COR-L47 (cell line): ENCODE data around the gene ADAMTS14.

Source experiments
- DNase-seq: peaks from one replicate; lab custom pipeline; 2025; lab: John Stamatoyannopoulos, UW

Gene ADAMTS14

DNA sequence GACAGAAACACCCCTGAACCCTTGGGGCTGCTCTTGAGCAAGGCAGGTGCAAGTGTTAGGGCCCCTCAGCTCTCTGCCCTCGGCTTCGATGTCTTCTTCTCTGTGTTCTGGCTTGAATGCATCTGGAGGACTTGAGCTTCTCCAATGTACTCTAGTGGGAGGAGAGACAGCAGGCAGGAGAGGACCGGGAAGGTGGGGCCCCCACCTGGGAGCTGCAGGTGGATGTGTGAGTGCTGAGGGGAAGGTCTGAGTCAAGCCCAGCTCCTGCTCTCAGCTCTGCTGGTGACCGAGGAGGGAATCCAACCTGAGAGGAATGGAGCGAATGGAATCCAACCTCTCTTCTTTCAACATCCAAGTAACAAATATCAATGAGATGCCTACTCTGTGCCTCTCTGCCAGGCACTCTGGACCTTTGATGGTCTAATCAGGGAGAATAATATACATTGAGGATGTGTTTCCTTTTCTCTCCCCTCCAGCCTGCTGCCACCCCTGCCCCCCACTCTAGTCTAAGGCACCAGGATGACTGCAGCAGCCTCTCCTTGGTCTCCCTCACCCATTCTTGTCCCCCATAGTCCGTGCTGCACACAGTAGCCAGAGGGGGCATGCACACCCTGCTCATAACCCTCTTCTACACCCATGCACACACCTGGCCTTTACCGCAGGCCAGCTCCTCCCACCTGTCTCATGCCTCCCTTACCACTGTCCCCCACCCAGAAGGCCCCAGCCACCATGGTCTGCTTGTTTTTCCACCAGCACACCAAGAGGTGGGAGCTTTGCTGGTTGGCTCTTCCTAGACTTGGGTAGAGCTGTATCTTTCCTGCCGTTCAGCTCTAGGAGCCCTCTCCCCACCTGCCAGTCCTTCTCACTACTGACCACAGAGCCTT is 99.2 kb downstream of the ADAMTS14 start:
- no peak for DNase-seq

DNA sequence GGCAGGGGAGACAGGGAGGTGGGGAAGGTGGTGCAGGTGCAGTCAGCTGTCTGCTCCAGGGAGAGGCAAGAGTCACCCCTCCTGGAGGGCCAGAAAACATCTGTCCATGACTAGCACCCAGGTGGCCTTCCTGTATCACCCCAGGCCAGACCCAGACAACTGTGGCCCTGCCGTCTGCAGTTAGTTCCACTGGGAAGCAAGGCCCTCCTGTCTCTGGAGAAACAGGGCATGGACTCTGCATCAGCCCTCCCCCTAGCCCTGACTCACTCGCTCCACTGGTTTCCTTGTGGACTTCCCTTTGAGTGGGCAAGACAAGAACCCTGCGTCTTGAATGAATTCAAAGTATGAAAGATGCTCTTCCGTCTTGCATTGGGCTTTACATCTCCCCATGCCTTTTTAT is 100.3 kb downstream of the ADAMTS14 start:
- DNase-seq = no peak

DNA sequence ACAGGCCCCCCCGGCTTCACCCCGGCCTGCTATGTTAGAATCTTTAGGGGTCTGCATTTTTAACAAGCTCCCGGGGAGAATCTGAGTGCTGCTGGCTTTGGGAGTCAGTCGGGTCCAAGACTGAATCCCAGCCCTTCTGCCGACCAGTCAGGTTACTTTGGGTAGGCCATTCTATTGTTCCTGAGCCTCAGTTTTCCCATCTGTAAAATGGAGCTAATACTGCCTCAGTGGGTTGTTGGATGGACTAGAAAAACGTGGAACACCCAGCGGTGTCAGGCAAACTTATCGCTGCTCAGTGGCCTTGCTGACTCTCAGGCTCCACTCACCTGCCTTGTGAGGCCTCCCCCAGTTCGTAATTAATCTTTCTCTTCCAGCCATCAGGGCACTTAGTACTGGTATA is 101.2 kb downstream of the ADAMTS14 start:
- DNase-seq = no peak

DNA sequence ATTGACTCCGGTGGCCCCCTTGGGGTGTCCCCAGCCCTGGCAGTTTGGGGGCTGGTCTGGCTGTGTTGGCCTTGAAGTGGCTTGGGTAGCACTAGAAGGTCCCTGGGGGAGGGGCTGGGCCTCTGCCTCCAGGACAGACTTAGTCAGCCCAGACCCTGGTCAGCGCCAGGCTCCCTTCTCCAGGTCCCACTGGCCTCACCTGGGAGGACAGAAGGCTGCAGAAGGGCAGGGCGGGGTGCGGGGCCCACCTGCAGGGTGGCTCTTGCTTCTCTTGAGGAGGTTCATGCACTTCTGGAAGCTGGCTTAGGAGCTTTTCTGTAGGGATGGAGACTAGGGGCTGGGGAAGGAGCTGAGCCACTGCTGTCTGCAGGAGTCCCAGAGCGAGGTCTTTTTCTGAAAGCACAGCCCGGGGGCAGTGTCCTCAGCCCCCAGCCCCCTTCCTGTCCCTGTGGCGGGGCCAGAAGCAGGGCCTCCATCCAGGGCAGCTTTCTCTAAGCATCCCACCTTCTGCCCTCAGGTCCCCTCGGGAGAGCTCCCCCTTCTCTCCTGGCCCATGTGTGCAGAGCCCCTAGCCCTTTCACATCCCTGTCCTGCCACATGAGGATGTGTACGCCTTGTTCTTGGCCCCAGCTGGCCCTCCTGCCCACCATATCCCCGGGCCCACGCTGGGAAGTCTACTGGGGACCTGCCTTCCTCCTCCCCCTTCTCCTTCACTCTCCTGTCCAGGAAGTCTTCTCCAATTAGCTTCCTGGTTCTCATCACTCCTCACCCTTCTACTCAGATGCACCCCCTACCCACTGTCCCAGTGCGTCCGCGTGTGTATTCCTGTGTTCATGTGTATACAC is 101.9 kb downstream of the ADAMTS14 start:
- DNase-seq = no peak

DNA sequence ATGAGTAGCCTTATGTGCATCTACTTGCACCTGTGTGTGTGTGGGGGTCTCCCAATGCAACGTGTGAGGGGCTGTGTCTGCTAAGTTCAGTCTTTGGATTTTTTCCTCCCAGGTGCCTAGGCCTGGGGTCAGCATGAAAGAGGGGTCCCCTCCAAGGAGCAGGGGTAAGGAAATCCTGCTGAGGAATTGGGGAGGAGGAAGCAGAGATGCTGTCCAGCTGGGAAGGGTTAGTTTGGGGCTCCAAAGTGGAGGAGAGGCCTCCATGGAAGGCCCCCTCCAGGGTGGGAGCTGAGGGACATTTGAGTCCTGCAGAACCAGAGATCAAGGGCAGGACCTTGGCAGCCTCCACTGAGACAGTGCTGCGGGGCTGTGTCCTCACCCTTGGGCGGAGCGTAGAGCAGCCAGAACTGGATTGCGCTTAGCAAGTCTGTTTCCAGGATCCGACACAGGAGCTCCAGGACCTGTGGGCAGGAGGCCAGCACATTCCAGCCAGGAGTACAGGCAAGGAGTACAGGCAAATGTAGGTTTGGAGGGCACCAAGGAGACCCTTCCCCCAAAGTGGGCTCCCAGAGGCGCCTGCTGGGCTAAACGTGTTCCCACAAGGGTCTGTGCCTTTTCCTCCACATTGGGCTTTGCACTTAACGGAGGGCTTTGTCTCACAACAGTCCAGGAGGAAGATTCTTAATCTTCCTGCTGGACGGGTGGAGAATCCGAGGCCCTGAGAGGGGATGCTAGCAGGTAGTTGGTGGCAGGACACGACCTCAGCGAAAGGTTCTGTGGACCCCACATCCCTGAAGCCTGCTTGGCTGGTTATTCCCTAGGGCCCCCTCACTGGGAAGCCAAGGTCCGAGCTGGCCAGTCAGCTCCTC is 102.7 kb downstream of the ADAMTS14 start:
- no peak for DNase-seq

DNA sequence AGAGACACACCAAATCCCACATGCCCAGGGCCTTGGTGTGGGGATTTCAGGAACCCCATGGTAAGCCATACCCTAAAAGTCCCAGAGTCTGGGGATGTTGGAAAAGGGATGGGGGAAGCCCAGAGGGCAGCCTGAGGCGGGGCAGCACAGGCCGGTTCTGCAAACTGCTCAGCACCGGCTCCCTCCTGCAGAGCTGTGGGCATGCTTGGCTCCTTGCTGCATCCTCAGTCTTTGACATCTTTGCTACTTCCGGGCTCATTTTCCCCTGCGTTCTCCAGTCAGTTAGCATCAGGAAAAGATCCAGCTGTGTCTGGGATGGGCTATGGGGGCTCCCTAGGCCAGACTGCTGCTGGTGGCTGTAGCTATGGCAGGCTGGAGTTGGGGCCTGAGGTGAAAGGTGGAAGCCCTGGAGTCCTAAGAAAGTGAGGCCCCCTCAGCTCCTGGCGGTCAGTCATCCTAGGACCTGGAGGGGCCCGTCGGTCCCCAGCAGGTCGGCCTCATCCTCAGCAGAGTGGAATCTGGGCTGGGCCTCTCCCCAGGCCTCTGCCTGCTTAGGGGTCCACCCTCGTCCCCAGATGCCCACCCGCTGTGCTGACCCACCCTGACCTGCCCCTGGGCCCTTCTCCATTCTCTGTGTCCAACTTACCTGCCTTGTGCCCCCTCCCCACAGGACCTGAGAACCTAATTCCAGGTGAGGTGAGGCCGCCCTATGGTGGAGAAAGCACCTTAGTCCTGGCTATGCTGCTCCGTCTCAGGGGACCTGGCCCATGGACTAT is 103.6 kb downstream of the ADAMTS14 start:
- no peak for DNase-seq

DNA sequence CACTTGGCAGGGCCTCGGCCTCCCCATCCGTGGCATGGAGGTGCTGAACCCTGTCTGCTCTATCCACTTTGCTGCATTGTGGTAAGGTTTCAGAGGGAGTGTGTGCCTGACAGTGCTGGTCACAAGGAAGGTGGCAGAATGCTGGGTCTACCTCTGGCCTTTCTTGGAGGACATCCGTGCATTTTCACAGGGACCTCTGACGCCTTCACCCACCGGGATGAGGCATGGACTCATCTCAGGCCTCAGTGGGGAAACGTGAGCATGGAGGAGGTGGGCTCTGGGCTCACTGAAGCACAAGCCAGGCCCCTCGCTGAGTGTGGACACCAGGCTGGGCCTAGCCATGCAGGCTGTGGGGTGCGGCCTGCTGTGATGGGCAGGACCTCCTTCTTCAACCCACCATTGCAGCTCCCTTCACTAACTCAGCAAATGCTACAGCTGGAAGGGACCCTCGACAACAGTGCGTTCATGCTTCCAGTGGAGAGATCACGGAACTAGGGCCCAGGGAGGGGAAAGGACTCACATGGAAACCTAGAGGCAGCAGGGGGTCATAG is 104.2 kb downstream of the ADAMTS14 start:
- DNase-seq = no peak

DNA sequence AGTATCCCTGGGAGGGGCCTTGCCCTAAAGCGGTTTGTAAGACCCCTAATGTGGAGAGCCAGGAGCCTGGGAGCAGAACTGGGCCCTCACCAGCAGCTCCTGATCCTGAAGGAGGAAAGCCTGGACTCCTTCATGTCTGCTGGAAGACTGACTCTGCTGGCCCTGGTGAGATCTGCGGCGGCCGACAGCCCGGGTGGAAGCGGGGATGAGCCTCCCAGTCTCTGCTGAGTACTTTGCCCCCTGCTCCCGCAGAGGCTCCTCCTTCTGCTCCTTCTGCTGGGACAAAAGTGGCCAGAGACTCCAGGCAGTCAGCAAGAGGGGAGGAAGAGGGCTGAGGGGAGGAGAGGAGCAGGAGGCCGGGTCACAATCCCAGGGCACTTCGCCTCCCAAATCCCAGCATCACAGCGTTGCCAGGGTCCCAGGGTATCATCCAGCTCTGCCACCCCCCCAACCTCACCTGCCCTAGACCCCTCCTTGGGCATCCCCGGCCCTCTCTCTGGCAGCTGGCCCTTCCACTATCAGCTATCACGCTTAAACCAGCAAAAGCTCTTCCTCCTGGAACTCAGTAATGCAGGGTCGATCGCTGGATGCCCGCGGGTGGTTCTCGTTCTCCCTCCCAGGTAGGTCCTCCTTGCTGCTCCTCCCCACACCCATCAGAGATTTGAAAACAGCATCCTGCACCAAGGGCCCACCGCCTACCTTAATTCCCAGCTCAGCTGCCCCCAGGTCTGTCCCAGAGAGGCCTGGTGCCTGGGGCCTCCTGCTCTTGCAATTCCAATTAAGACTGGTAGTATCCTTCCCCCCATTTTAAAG is 105.0 kb downstream of the ADAMTS14 start:
- DNase-seq = no peak

DNA sequence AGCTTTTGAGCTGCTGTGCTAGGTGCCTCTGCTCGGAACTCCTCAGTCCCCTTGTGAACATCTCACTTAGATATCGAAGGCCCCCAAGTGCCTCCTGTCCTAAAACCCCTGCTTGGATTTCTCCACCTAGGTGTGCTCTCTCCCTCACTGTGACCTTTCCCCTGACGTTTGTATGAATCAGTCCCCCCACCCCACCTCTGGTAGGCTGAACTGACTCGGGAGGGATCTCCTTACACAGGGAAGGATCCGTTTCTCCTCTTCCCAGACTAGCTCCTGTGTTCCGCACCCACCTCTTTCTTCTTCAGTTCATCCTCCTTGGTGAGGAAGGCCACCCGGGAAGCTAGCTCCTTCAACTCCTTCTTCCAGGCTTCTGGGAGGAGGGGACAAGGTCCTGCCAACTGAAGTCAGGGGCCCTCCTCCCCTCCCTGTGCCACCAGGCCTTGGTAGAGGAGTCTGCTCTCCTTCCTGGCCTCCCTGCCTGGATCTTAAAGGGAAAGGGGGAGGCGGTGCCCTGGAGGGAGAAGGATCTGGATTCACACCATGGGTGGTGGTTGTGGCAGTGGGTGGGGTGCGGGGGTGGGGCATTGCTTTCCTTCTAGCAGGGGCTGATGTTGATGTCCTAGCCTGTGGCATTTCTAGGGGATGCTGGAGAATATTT is 106.1 kb downstream of the ADAMTS14 start:
- DNase-seq = no peak

DNA sequence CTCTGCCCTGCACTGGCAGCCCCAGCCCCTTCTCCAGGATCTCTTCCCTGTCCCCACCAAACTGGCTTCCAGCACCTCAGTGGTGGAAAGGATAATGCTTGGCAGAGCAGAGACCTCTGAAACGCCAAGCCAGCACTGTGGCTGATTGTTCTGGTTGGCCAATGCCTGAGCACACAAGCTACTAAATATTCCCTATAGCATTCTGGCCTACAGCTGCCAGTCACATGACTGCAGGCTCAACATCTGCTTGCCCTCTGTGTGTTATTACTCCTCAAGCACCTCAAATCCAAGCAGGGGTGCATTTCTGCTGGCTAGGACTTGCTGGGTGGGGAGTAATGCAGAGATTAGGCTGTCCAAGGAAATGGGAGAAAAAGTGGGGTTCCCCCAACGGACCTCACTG is 106.8 kb downstream of the ADAMTS14 start:
- DNase-seq = no peak

DNA sequence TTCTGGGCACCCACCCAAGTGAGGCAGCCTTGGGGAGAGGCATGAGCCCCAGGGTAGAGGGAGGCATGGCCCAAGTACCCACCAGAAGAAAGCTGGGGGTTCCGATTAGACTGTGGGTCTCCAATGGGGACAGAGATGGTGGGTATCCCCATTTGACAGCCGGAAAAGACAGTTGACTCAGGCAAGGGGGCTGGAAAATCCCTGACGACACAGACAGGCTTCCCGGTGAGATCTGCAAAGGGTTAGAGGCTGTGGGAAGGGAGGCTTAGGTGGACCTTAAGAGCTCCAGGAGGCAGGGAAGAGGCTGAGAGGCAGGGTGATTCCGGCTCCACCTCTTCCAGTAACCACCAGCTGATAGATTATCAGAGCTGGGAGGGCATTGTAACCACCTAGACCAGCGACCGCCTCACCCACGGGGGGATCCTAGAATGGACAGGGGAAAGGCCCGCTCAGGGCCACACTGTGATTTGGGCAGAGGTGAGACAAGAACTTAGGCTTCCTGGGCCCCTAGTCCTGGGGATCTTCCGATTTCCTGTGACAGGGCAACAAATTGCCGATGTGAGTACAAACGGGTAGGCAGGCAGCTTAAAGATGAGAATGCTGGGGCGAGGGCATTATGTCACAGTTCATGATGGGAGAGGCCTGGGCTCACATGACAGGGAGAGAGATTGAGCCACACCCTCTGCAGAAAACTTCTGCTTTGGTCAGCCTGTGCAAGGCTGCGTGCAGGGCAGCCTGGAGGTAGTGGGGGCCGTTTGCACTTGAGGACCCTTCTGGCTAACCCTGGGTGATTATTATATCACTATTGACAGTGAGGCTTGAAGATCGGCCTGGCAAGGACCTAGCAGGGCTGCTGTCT is 107.4 kb downstream of the ADAMTS14 start:
- no peak for DNase-seq

DNA sequence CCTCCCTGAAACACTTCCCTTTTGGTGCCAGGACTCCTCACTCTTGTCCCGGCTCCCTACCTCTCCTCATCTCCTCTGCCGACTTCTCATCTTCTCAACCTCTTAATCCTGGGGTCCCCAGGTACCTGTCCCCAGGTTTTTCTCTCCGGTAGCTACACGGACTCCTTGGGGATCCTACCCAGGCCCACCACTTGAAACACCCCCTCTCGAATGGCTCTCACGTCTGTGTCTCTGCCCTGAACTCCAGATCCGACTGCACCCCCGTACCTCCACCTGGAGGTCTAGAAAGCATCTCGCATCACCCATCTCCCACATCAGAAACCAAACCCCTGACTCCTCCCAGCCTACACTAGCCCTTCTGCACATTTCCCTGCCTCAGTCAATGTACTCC is 108.1 kb downstream of the ADAMTS14 start:
- no peak for DNase-seq

DNA sequence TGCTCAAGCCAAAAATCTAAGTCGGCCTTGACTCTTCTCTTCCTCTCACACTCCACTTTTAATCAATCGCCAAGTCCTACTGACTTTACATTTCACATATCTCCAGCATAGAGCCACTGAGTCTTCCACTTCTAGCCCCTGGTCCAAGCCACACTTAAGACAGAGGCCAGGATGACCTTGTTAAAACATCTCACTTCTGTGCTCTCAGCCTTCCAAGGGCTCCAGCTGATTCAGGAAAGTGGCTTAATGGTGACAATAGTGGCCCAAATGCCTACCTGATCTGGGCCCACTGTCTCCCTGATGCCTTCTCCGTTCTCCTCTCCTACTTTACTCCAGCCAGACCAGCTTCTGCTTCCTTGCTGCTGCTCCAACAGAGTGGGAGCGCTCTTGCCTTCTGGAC is 108.5 kb downstream of the ADAMTS14 start:
- no peak for DNase-seq

DNA sequence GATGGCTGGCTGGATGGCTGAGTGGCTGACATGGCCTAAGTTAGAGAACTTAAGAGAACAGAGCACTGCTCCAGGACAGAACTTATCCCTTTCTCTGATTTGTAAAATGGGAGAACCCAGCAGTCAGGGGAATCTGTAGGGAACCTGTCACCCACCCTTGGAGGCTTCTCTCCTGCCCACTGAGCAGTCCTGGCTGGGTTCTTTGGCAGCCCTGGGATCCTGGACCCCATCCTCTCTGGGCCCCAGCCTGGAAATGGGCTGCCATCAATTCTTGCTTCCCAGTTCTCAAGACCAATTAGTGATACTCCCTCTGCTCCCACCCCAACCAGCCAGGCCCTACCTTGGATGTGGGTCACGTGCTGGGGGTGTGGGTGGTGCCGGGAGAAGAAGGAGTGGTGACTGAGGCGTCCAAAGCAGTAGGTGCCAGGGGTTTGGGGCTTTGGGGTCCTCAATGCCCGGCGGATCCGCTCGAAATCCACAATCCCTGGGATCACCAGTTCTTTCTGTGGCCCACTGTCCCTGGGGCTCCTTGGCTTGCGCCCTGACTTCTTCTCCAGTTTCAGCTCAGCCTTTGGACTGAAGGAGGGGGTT is 109.2 kb downstream of the ADAMTS14 start:
- DNase-seq = no peak

DNA sequence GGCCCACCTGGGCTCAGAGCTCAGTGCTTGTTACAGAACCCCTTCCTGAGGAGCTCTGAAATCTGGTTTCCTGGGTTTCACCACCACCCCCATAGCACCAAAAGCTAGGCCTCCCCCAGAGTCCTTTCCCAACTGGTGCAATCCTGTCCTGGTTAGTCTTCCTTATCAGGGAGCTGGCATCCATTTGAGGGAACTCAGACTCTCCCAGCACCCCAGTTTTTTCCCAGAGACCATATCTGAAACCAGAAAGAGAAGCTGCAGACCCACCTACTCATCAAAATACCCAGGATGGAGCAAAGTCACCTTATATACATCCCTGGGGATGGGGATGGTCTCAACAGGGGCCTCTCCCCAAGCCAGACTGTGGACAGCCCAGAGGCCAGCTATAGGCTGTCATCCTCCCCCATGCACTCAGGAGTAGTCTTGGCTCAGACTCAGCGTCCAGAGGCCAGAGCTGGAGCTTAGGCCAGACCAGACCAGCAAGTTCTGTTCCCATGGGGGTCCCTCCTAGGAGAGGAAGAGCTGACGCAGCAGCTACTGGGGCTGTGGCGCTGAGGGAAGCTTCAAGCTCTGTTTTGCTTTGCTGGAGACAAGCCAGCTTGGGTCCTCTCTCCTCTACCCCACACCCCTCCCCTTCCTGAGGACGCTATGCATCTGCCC is 109.9 kb downstream of the ADAMTS14 start:
- no peak for DNase-seq

DNA sequence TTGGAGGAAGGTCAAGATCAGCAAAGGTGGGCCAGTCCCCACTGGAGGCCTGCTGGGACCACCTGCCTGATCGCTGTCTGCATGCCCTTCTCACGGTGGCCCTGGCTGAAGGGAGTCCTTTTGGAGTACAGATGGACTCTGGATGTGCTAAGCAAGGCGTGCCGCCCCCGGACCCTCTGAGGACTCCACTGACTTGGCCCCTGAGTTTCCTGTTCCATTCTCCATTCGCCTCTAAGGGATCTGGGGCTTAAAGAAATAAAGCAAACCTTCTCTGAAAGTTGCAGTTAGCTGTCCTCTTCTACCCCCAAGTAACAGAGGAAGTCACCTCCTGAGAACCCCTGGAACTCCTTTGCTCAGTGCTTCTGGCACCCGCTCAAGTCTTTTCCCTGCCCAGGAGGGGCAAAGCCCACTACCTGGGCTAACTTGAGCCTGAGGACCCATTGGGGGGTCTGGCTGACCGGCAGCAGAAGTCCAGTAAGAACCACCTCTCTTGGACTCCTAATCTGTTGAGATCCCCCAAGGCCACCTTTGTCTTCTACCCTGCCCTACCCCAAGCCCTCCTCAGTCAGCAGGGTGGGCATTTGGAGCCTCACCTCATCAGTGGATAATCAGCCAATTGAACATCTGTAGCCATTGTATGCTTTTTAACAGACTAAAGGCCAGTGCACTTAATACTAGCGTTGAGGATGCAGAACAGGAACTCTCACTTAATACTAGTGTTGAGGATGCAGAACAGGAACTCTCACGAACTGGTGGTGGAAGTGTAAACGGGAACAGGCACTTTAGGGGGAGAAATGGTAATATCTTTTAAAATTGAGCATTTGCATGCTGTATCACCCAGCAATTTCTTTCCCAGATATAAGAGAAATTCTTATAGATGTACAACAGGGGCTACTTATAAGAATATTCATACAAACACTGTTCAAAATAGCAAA is 110.7 kb downstream of the ADAMTS14 start:
- no peak for DNase-seq

DNA sequence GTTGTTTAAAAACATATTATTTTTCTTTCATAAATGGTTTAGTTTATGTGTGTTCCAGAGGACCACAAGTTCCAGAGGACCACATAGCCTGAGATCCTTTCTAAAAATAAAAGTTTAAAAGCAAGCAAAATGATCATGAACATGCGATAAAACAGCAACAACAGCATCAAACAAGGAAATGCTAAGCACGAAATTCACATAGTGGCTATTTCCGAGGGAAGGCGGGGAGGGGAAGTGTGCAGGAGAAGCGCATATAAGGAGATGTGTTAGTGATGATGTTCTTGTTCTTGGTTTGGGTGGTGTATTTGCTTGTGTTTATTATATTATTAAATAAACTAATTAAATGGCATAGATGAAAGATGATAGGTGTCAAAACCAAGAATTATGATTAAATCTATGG is 111.7 kb downstream of the ADAMTS14 start:
- no peak for DNase-seq
